Hindlimb muscle (tissue), 1 donor: ENCODE results near the gene B4GALNT3. TPM values are rescaled to one million over a fixed set of nuclear protein-coding genes. Genes with fewer than 3 reads are reported as not detected.

Experiments used
- DNase-seq: peaks from one replicate; pipeline ENCODE4 v3.0.0-alpha.2; 2013
- polyA plus RNA-seq: library from polyadenylated mRNA; unstranded; fragments of 120-200 nt; gene quantifications from one replicate; pipeline ENCODE4 v1.2.1, GENCODE V29; 2013; ENCODE audit not compliant: insufficient read length

B4GALNT3 gene
- polyA plus RNA-seq, 1 donor = 12.9 TPM

- DNase-seq = no peak
These were observed 50.5 kb downstream of the B4GALNT3 start for GRCh38 chr12:510071-510825.

- DNase-seq = no peak
These were observed 53.2 kb downstream of the B4GALNT3 start for GRCh38 chr12:512933-513332.

GRCh38 chr12:513446-513845 is 53.7 kb downstream of the B4GALNT3 start:
- no peak for DNase-seq

GRCh38 chr12:517538-517937 is 57.8 kb downstream of the B4GALNT3 start:
- no peak for DNase-seq

GRCh38 chr12:520119-520518 is 60.4 kb downstream of the B4GALNT3 start:
- no peak for DNase-seq

GRCh38 chr12:522692-523378 is 63.1 kb downstream of the B4GALNT3 start:
- DNase-seq = no peak

GRCh38 chr12:524167-524951 is 64.6 kb downstream of the B4GALNT3 start:
- DNase-seq = no peak

- DNase-seq = no peak
These were observed 66.3 kb downstream of the B4GALNT3 start for GRCh38 chr12:526089-526488.

GRCh38 chr12:527241-527640 is 67.5 kb downstream of the B4GALNT3 start:
- no peak for DNase-seq

GRCh38 chr12:527729-528128 is 68.0 kb downstream of the B4GALNT3 start:
- no peak for DNase-seq

GRCh38 chr12:530308-530707 is 70.6 kb downstream of the B4GALNT3 start:
- no peak for DNase-seq

GRCh38 chr12:530821-531220 is 71.1 kb downstream of the B4GALNT3 start:
- no peak for DNase-seq

- DNase-seq = no peak
These were observed 72.3 kb downstream of the B4GALNT3 start for GRCh38 chr12:531951-532585.

GRCh38 chr12:532908-533565 is 73.3 kb downstream of the B4GALNT3 start:
- no peak for DNase-seq

GRCh38 chr12:533718-534117 is 74.0 kb downstream of the B4GALNT3 start:
- DNase-seq = no peak

- no peak for DNase-seq
These were observed 74.5 kb downstream of the B4GALNT3 start for GRCh38 chr12:534216-534615.

GRCh38 chr12:535396-535795 is 75.7 kb downstream of the B4GALNT3 start:
- no peak for DNase-seq

- no peak for DNase-seq
These were observed 77.1 kb downstream of the B4GALNT3 start for GRCh38 chr12:536751-537245.

- DNase-seq = no peak
These were observed 78.0 kb downstream of the B4GALNT3 start for GRCh38 chr12:537772-538171.

GRCh38 chr12:538731-539539 is 79.2 kb downstream of the B4GALNT3 start:
- no peak for DNase-seq
